H9 (cell line): ENCODE data around the gene NSUN3. TPM values are rescaled to one million over a fixed set of nuclear protein-coding genes. Genes with fewer than 3 reads are reported as not detected.

Experiments used
- DNase-seq: peaks from one replicate; pipeline ENCODE4 v3.0.0-alpha.2; 2017
- H2AFZ ChIP-seq: one replicate; pipeline ENCODE4 v1.6.1; 2013; ENCODE audit warnings: mild to moderate bottlenecking, low read length, control low read depth, moderate library complexity
- H2AK5ac ChIP-seq: 2 replicates; pipeline ENCODE4 v1.6.1; 2013; ENCODE audit warnings: low read length, control low read depth, mixed read lengths; ENCODE audit not compliant: insufficient read length
- H2BK120ac ChIP-seq: one replicate; pipeline ENCODE4 v1.6.1; 2013; ENCODE audit warnings: low read depth, mild to moderate bottlenecking, low read length, control low read depth, inconsistent platforms; ENCODE audit not compliant: poor library complexity, severe bottlenecking
- H2BK12ac ChIP-seq: 2 replicates; pipeline ENCODE4 v1.6.1; 2013; ENCODE audit warnings: low read length, control low read depth, mixed read lengths, low read depth; ENCODE audit not compliant: insufficient read length
- H2BK15ac ChIP-seq: 2 replicates; pipeline ENCODE4 v1.6.1; 2013; ENCODE audit warnings: low read depth, low read length, control low read depth
- H2BK20ac ChIP-seq: one replicate; pipeline ENCODE4 v1.6.1; 2013; ENCODE audit warnings: low read depth, mild to moderate bottlenecking, low read length, control low read depth, inconsistent platforms; ENCODE audit not compliant: poor library complexity, severe bottlenecking
- H2BK5ac ChIP-seq: 2 replicates; pipeline ENCODE4 v1.6.1; 2013; ENCODE audit warnings: low read length, control low read depth, mixed read lengths; ENCODE audit not compliant: insufficient read length
- H3K14ac ChIP-seq: 2 replicates; pipeline ENCODE4 v1.6.1; 2013; ENCODE audit warnings: low read length, control low read depth; ENCODE audit not compliant: insufficient read depth
- H3K18ac ChIP-seq: 2 replicates; pipeline ENCODE4 v1.6.1; 2013; ENCODE audit warnings: low read depth, mild to moderate bottlenecking, mixed read lengths, low read length, control low read depth; ENCODE audit not compliant: insufficient read length
- H3K23ac ChIP-seq: 2 replicates; pipeline ENCODE4 v1.6.1; 2013; ENCODE audit warnings: low read length, control low read depth, mixed read lengths, low read depth; ENCODE audit not compliant: insufficient read length
- H3K23me2 ChIP-seq: 2 replicates; pipeline ENCODE4 v1.6.1; 2013; ENCODE audit warnings: low read depth, mild to moderate bottlenecking, mixed read lengths, low read length, control low read depth; ENCODE audit not compliant: insufficient read length, poor library complexity, severe bottlenecking
- H3K27ac ChIP-seq: 2 replicates; pipeline ENCODE4 v1.5.1; 2013; ENCODE audit warnings: low read length, control low read depth, mixed read lengths, low read depth; ENCODE audit not compliant: insufficient read length
- H3K27me3 ChIP-seq: 2 replicates; pipeline ENCODE4 v1.6.1; 2013; ENCODE audit warnings: low read length, control low read depth, inconsistent platforms; ENCODE audit not compliant: insufficient read depth
- H3K4ac ChIP-seq: 2 replicates; pipeline ENCODE4 v1.6.1; 2013; ENCODE audit warnings: low read depth, mild to moderate bottlenecking, control low read depth, inconsistent platforms, low read length, moderate library complexity
- H3K4me1 ChIP-seq: 2 replicates; pipeline ENCODE4 v1.6.1; 2013; ENCODE audit warnings: low read length, control low read depth, inconsistent platforms; ENCODE audit not compliant: insufficient read depth
- H3K4me2 ChIP-seq: 2 replicates; pipeline ENCODE4 v1.6.1; 2013; ENCODE audit warnings: low read length, control low read depth, mixed read lengths; ENCODE audit not compliant: insufficient read length, insufficient read depth
- H3K56ac ChIP-seq: 2 replicates; pipeline ENCODE4 v1.6.1; 2013; ENCODE audit warnings: low read depth, mild to moderate bottlenecking, mixed read lengths, low read length, control low read depth; ENCODE audit not compliant: insufficient read length
- H3K79me1 ChIP-seq: 2 replicates; pipeline ENCODE4 v1.6.1; 2013; ENCODE audit warnings: low read depth, mild to moderate bottlenecking, moderate library complexity, low read length, control low read depth, inconsistent platforms; ENCODE audit not compliant: insufficient read depth, poor library complexity, severe bottlenecking
- H3K79me2 ChIP-seq: 2 replicates; pipeline ENCODE4 v1.6.1; 2013; ENCODE audit warnings: low read length, control low read depth, inconsistent platforms; ENCODE audit not compliant: insufficient read depth
- H3K9ac ChIP-seq: 2 replicates; pipeline ENCODE4 v1.6.1; 2013; ENCODE audit warnings: low read length, control low read depth, mixed read lengths; ENCODE audit not compliant: insufficient read length; ENCODE audit errors: extremely low read depth
- H3K9me3 ChIP-seq: one replicate; pipeline ENCODE4 v1.6.1; 2013; ENCODE audit warnings: low read depth, low read length, inconsistent platforms; ENCODE audit not compliant: control insufficient read depth
- H3T11ph ChIP-seq: one replicate; pipeline ENCODE4 v1.6.1; 2013; ENCODE audit warnings: mild to moderate bottlenecking, low read length, control low read depth, inconsistent platforms
- H4K20me1 ChIP-seq: one replicate; pipeline ENCODE4 v1.6.1; 2013; ENCODE audit not compliant: control insufficient read depth, insufficient read length, insufficient read depth
- H4K5ac ChIP-seq: 2 replicates; pipeline ENCODE4 v1.6.1; 2013; ENCODE audit warnings: low read depth, mild to moderate bottlenecking, mixed read lengths, low read length, control low read depth; ENCODE audit not compliant: insufficient read length
- H4K8ac ChIP-seq: replicated peaks from 2 replicates; pipeline ENCODE4 v1.6.1; 2013; ENCODE audit warnings: low read length, control low read depth, mixed read lengths, low read depth; ENCODE audit not compliant: insufficient read length
- H4K91ac ChIP-seq: 2 replicates; pipeline ENCODE4 v1.6.1; 2013; ENCODE audit warnings: low read depth, mild to moderate bottlenecking, moderate library complexity, mixed read lengths, low read length, control low read depth; ENCODE audit not compliant: insufficient read length
- H3K27ac Mint-ChIP-seq, 3 experiments: 2 replicates in 2 of 3; 3 replicates in 1 of 3; pipeline ENCODE4 v1.8.0; 2020 to 2021; ENCODE audit warnings: mixed read lengths in 3 of 3, mild to moderate bottlenecking in 1 of 3, moderate library complexity in 1 of 3
- H3K27me3 Mint-ChIP-seq: 2 replicates; pipeline ENCODE4 v1.8.0; 2021; ENCODE audit warnings: low read depth, mild to moderate bottlenecking, moderate library complexity, mixed read lengths
- H3K36me3 Mint-ChIP-seq, 3 experiments: 2 replicates in 2 of 3; 3 replicates in 1 of 3; pipeline ENCODE4 v1.8.0; 2020 to 2021; ENCODE audit warnings: low read depth in 3 of 3, mixed read lengths in 3 of 3; ENCODE audit not compliant: insufficient read depth in 1 of 3
- H3K4me1 Mint-ChIP-seq, 2 experiments: 2 replicates each; pipeline ENCODE4 v1.8.0; 2020; ENCODE audit warnings: mixed read lengths in 2 of 2
- H3K4me3 Mint-ChIP-seq, 2 experiments: 2 replicates in 1 of 2; 3 replicates in 1 of 2; pipeline ENCODE4 v1.8.0; 2020 to 2021; ENCODE audit warnings: mild to moderate bottlenecking in 2 of 2, mixed read lengths in 2 of 2, moderate library complexity in 1 of 2
- H3K9me3 Mint-ChIP-seq, 2 experiments: 2 replicates in 1 of 2; 3 replicates in 1 of 2; pipeline ENCODE4 v1.8.0; 2020; ENCODE audit warnings: mild to moderate bottlenecking in 2 of 2, mixed read lengths in 2 of 2, moderate library complexity in 1 of 2
- CTCF ChIP-seq: fragments of 200-600 bp; sonication (generic); conservative IDR thresholded peaks from 3 replicates; pipeline ENCODE4 v1.8.0; 2021; ENCODE audit warnings: antibody characterized with exemption, mild to moderate bottlenecking
- WGBS: extraction: QIAGEN DNeasy Blood & Tissue Kit; methylation state at CpG from one replicate; pipeline ENCODE4 v1.1.7; 2013; ENCODE audit warnings: missing lambda C conversion rate, low lambda C conversion rate, mixed read lengths; ENCODE audit not compliant: insufficient read length; ENCODE audit errors: extremely low coverage; 5-methylcytosine and 5-hydroxymethylcytosine counted together
- total RNA-seq: library from RNA; stranded (reverse); gene quantifications from 2 replicates; pipeline ENCODE4 v1.2.1, GENCODE V29; 2021

The NSUN3 gene
- total RNA-seq, 1 experiment from 2014 or later = 7.4 TPM

GRCh38 chr3:94162700-94163099 is 99.8 kb downstream of the NSUN3 start:
- H3K4me2 ChIP-seq = no peak overlapping the region
- no peaks in the 10 kb centered on the region for H3K4me1 Mint-ChIP-seq
- DNase-seq = no peak

More at GRCh38 chr3:94162700-94163099, 99.8 kb downstream of the NSUN3 start:
- no CpG with 5 or more reads among the region's 3 CpGs for WGBS
- Histone ChIP-seq H2BK15ac (no peak overlapping the region), H3K27ac (no peak overlapping the region), H4K5ac (no peak overlapping the region), H3K9ac (no peak overlapping the region), H2BK120ac (no peak overlapping the region), H4K20me1 (no peaks in the 10 kb centered on the region), H2AFZ (no peak overlapping the region), H3K14ac (no peak overlapping the region), H3K4me1 (no peaks in the 10 kb centered on the region), H3K23ac (no peak overlapping the region), H3K27me3 (no peaks in the 10 kb centered on the region), H3K56ac (no peak overlapping the region), H3K18ac (no peak overlapping the region), H4K91ac (no peak overlapping the region), H2AK5ac (no peak overlapping the region), H4K8ac (no peak overlapping the region), H3K9me3 (no peaks in the 10 kb centered on the region), H3K23me2 (no peaks in the 10 kb centered on the region), H2BK20ac (no peak overlapping the region), H3K79me1 (no peaks in the 10 kb centered on the region), H3T11ph (no peak overlapping the region), H2BK5ac (no peak overlapping the region), H2BK12ac (no peak overlapping the region), H3K79me2 (no peaks in the 10 kb centered on the region), H3K4ac (no peak overlapping the region)
- no peaks in the 10 kb centered on the region for H3K27me3 Mint-ChIP-seq
- H3K4me3 Mint-ChIP-seq = no peak overlapping the region
- no peaks in the 10 kb centered on the region for H3K36me3 Mint-ChIP-seq
- TF ChIP-seq CTCF = no peak
- H3K9me3 Mint-ChIP-seq = no peaks in the 10 kb centered on the region
- H3K27ac Mint-ChIP-seq = no peak overlapping the region
